ENCODE data around the gene RABGAP1. TPM values are rescaled to one million over a fixed set of nuclear protein-coding genes. Genes with fewer than 3 reads are reported as not detected.

The RABGAP1 gene
- polyA plus RNA-seq, 1 donor from 2014 or later: 67.8 TPM

GRCh38 chr9:123087359-123087888 lies 146.6 kb downstream of the RABGAP1 start:
- no peaks in the 10 kb centered on the region for H3K27me3 ChIP-seq (ENCODE audit: insufficient read depth, low read depth, low read length)
- H2AFZ ChIP-seq (ENCODE audit: low read depth, low read length): no peak overlapping the region
- H3K4me3 ChIP-seq (ENCODE audit: low read length): no peak overlapping the region
- H4K20me1 ChIP-seq (ENCODE audit: insufficient read depth): no peaks in the 10 kb centered on the region
- H3K9me2 ChIP-seq (ENCODE audit: insufficient read depth, low read length): no peaks in the 10 kb centered on the region
- H3K79me2 ChIP-seq (replicated peaks; ENCODE audit: insufficient read depth, low read length): no peaks in the 10 kb centered on the region
- no peak overlapping the region for H3K4me2 ChIP-seq (ENCODE audit: low read length)
- H3K9me3 ChIP-seq (ENCODE audit: low read length): no peaks in the 10 kb centered on the region
- no peak overlapping the region for H3K27ac ChIP-seq (ENCODE audit: low read length)
- no peaks in the 10 kb centered on the region for H3F3A ChIP-seq (ENCODE audit: insufficient read depth, low read length, poor library complexity, severe bottlenecking)
- no peak overlapping the region for H3K9ac ChIP-seq (ENCODE audit: low read length)
- no peaks in the 10 kb centered on the region for H3K36me3 ChIP-seq (ENCODE audit: insufficient read depth, low read length)
- no peak for TF ChIP-seq SMC3 (conservative IDR thresholded peaks at IDR 0.05; ENCODE audit: poor library complexity)
- no peak for TF ChIP-seq TAF1 (IDR thresholded peaks at IDR 0.05; ENCODE audit: low read depth)
- TF ChIP-seq MXI1 (conservative IDR thresholded peaks at IDR 0.05; ENCODE audit: poor library complexity, severe bottlenecking): no peak
- TF ChIP-seq EP300 (conservative IDR thresholded peaks at IDR 0.05; ENCODE audit: poor library complexity, severe bottlenecking): no peak
- no peak for TF ChIP-seq POLR2AphosphoS5 (IDR thresholded peaks at IDR 0.05)
- TF ChIP-seq, protein P1, sequence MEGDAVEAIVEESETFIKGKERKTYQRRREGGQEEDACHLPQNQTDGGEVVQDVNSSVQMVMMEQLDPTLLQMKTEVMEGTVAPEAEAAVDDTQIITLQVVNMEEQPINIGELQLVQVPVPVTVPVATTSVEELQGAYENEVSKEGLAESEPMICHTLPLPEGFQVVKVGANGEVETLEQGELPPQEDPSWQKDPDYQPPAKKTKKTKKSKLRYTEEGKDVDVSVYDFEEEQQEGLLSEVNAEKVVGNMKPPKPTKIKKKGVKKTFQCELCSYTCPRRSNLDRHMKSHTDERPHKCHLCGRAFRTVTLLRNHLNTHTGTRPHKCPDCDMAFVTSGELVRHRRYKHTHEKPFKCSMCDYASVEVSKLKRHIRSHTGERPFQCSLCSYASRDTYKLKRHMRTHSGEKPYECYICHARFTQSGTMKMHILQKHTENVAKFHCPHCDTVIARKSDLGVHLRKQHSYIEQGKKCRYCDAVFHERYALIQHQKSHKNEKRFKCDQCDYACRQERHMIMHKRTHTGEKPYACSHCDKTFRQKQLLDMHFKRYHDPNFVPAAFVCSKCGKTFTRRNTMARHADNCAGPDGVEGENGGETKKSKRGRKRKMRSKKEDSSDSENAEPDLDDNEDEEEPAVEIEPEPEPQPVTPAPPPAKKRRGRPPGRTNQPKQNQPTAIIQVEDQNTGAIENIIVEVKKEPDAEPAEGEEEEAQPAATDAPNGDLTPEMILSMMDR (IDR thresholded peaks at IDR 0.05; ENCODE audit: poor library complexity, severe bottlenecking): no peak
- no peak for TF ChIP-seq EZH2 (IDR thresholded peaks at IDR 0.05; ENCODE audit: borderline replicate concordance, insufficient read depth, low read length, poor library complexity, severe bottlenecking)
- TF ChIP-seq RAD21 (conservative IDR thresholded peaks at IDR 0.05): no peak
- TF ChIP-seq REST (IDR thresholded peaks at IDR 0.05; ENCODE audit: borderline replicate concordance): no peak

GRCh38 chr9:123089040-123089439 lies 148.2 kb downstream of the RABGAP1 start:
- H3K9me2 ChIP-seq (ENCODE audit: insufficient read depth, low read length): no peaks in the 10 kb centered on the region
- H3K9ac ChIP-seq (ENCODE audit: low read length): no peak overlapping the region
- H3K36me3 ChIP-seq (ENCODE audit: insufficient read depth, low read length): peaks cover 8% of the 10 kb centered on the region
- H3K4me2 ChIP-seq (ENCODE audit: low read length): no peak overlapping the region
- H2AFZ ChIP-seq (ENCODE audit: low read depth, low read length): no peak overlapping the region
- H3K27me3 ChIP-seq (ENCODE audit: insufficient read depth, low read depth, low read length): no peaks in the 10 kb centered on the region
- no peaks in the 10 kb centered on the region for H4K20me1 ChIP-seq (ENCODE audit: insufficient read depth)
- H3K9me3 ChIP-seq (ENCODE audit: low read length): no peaks in the 10 kb centered on the region
- H3K79me2 ChIP-seq (replicated peaks; ENCODE audit: insufficient read depth, low read length): no peaks in the 10 kb centered on the region
- TF ChIP-seq EP300 (conservative IDR thresholded peaks at IDR 0.05; ENCODE audit: poor library complexity, severe bottlenecking): no peak
- no peak for TF ChIP-seq REST (IDR thresholded peaks at IDR 0.05; ENCODE audit: borderline replicate concordance)
- no peak for TF ChIP-seq SMC3 (conservative IDR thresholded peaks at IDR 0.05; ENCODE audit: poor library complexity)
- TF ChIP-seq TAF1 (IDR thresholded peaks at IDR 0.05; ENCODE audit: low read depth): no peak
- TF ChIP-seq POLR2AphosphoS5 (IDR thresholded peaks at IDR 0.05): no peak
- H3K4me3 ChIP-seq (ENCODE audit: low read length): no peak overlapping the region
- H3F3A ChIP-seq (ENCODE audit: insufficient read depth, low read length, poor library complexity, severe bottlenecking): no peaks in the 10 kb centered on the region
- no peak overlapping the region for H3K27ac ChIP-seq (ENCODE audit: low read length)

All from neural cell (in vitro differentiated cells).